Natural killer cell (primary cell): ENCODE measurements around the gene MAEA. TPM values are rescaled to one million over a fixed set of nuclear protein-coding genes. Genes with fewer than 3 reads are reported as not detected.

Experiments used
- ATAC-seq, 3 donors: fragments of 150-1000 bp in 2 of 3; fragments of 200-7000 bp in 1 of 3; cut with Tn5 transposase; 1 replicate in 1 of 3; 2 replicates in 2 of 3; pipeline ENCODE4 v1.10.0; 2021; ENCODE audit warnings: mild to moderate bottlenecking in 2 of 3, moderate library complexity in 2 of 3
- DNase-seq, 2 donors: peaks; one replicate each; pipeline versions ENCODE4 v3.0.0 to v3.0.0-alpha.2; 2013 to 2021; ENCODE audit warnings: mixed read lengths in 1 of 2
- H3K27ac ChIP-seq: one replicate; pipeline ENCODE4 v1.5.1; 2013; ENCODE audit warnings: mild to moderate bottlenecking, low read length
- H3K27me3 ChIP-seq: one replicate; pipeline ENCODE4 v1.6.1; 2013; ENCODE audit warnings: low read length; ENCODE audit not compliant: control insufficient read depth, insufficient read depth
- H3K36me3 ChIP-seq: one replicate; pipeline ENCODE4 v1.6.1; 2013; ENCODE audit warnings: low read length; ENCODE audit not compliant: control insufficient read depth, insufficient read depth
- H3K4me1 ChIP-seq: one replicate; pipeline ENCODE4 v1.6.1; 2013; ENCODE audit warnings: low read length; ENCODE audit not compliant: control insufficient read depth, insufficient read depth
- H3K4me3 ChIP-seq: one replicate; pipeline ENCODE4 v1.5.1; 2013; ENCODE audit warnings: low read length
- H3K9me3 ChIP-seq: one replicate; pipeline ENCODE4 v1.6.1; 2013; ENCODE audit warnings: low read length; ENCODE audit not compliant: control insufficient read depth, insufficient read depth
- H3K27ac Mint-ChIP-seq, 2 donors: one replicate each; pipeline ENCODE4 v1.8.0; 2022; ENCODE audit warnings: mild to moderate bottlenecking in 2 of 2, mixed read lengths in 2 of 2, moderate library complexity in 1 of 2
- H3K27me3 Mint-ChIP-seq, 2 donors: one replicate each; pipeline ENCODE4 v1.8.0; 2022; ENCODE audit warnings: low read depth in 2 of 2, mixed read lengths in 2 of 2
- H3K36me3 Mint-ChIP-seq: one replicate; pipeline ENCODE4 v1.8.0; 2022; ENCODE audit warnings: mixed read lengths
- H3K4me1 Mint-ChIP-seq, 2 donors: one replicate each; pipeline ENCODE4 v1.8.0; 2022; ENCODE audit warnings: mixed read lengths in 2 of 2
- H3K4me3 Mint-ChIP-seq: one replicate; pipeline ENCODE4 v1.8.0; 2022; ENCODE audit warnings: mild to moderate bottlenecking, moderate library complexity, mixed read lengths
- H3K9me3 Mint-ChIP-seq, 2 donors: one replicate each; pipeline ENCODE4 v1.8.0; 2022; ENCODE audit warnings: mixed read lengths in 2 of 2
- WGBS: methylation state at CpG from one replicate; pipeline ENCODE4 v1.1.7; 2013; ENCODE audit warnings: missing lambda C conversion rate; ENCODE audit not compliant: insufficient coverage; 5-methylcytosine and 5-hydroxymethylcytosine counted together
- intact Hi-C: fragments of 100-400 bp; cut with micrococcal nuclease; formaldehyde crosslinking; loops from one replicate; pipeline ENCODE4 v1.14.2; 2022
- total RNA-seq, 4 donors: library from RNA; stranded (reverse); fragments of 120-200 nt in 1 of 4; gene quantifications; one replicate each; pipeline versions ENCODE4 v1.2.3 to v1.2.4, GENCODE V29; 2013 to 2022
- TF ChIP-seq, protein P1 (sequence below): fragments of 200-600 bp; IDR thresholded peaks from one replicate; pipeline ENCODE4 v1.8.0; 2022; ENCODE audit warnings: antibody characterized with exemption

The MAEA gene
- total RNA-seq, 3 donors from 2014 or later (not counting 1 experiment from before 2014, with no cell fraction given): 63.5 to 89.2 (median 64.0) TPM

DNA sequence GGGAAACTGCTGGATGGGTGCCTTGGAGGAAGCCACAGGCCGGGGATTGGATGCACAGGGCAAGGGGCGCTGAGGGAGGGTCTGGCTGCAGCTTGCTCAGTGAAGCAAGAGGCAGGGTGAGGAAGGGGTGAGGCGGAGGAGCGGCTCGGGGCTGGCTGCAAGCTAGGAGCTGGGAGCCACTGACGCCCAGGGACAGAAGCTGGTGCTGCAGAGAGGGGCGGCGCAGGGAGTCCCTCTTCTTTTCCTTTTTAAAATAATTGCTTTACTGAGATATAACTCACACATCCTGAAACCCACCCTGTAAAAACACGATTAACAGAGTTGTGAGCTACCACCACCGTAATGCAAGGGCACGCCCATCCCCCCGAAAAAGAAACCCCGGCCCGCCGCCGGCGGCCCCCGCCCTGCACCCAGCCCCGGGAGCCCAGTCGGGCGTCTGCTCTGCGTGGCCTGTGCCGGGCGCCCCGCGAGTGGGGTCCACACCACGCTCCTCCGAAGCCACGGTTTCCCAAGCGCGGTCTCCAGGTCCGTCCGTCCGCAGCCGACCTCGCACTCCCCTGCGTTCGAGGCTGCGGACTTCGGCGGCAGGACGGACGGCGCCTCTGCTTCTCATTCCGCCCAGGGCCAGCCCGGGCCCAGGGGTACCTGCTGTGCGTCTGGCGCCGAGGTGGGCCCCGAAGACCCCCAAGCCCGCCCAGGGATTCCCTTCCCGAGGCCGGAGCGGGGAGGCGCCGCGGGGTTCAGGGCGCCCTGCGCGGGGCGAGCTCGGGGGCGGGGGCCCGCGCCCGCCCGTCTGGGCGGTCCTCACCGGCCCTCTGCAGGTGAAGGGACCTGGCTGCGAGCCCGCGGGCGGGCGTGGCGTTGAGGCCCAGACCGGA is 56.5 kb downstream of the MAEA start:
- Histone ChIP-seq H3K27me3 (no peaks in the 10 kb centered on the region), H3K27ac (peak overlapping the region; percentile 91), H3K4me1 (peaks cover 26% of the 10 kb centered on the region), H3K4me3 (peak overlapping the region; percentile 79), H3K9me3 (no peaks in the 10 kb centered on the region), H3K36me3 (peaks cover 9% of the 10 kb centered on the region)
- peak; percentile 15 to 23 (median 19) for ATAC-seq
- peak overlapping the region; percentile 81 to 91 for H3K27ac Mint-ChIP-seq
- under 1% methylated on average over 76 of the region's 76 CpGs for whole genome bisulfite sequencing
- no peaks in the 10 kb centered on the region for H3K9me3 Mint-ChIP-seq
- H3K36me3 Mint-ChIP-seq: no peaks in the 10 kb centered on the region
- peak; percentile 44 to 76 for DNase-seq
- peak overlapping the region; percentile 90 for H3K4me3 Mint-ChIP-seq
- TF ChIP-seq, protein P1, sequence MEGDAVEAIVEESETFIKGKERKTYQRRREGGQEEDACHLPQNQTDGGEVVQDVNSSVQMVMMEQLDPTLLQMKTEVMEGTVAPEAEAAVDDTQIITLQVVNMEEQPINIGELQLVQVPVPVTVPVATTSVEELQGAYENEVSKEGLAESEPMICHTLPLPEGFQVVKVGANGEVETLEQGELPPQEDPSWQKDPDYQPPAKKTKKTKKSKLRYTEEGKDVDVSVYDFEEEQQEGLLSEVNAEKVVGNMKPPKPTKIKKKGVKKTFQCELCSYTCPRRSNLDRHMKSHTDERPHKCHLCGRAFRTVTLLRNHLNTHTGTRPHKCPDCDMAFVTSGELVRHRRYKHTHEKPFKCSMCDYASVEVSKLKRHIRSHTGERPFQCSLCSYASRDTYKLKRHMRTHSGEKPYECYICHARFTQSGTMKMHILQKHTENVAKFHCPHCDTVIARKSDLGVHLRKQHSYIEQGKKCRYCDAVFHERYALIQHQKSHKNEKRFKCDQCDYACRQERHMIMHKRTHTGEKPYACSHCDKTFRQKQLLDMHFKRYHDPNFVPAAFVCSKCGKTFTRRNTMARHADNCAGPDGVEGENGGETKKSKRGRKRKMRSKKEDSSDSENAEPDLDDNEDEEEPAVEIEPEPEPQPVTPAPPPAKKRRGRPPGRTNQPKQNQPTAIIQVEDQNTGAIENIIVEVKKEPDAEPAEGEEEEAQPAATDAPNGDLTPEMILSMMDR: no peak
- peaks cover 34 to 35% of the 10 kb centered on the region in 2 donors for H3K4me1 Mint-ChIP-seq
- H3K27me3 Mint-ChIP-seq: no peaks in the 10 kb centered on the region
- intact Hi-C loops: loop anchor here (1.0 to 5.0 kb wide), 4 partner anchors 15 to 179 kb away; partner anchors contain the start of genes CTBP1 and MAEA

DNA sequence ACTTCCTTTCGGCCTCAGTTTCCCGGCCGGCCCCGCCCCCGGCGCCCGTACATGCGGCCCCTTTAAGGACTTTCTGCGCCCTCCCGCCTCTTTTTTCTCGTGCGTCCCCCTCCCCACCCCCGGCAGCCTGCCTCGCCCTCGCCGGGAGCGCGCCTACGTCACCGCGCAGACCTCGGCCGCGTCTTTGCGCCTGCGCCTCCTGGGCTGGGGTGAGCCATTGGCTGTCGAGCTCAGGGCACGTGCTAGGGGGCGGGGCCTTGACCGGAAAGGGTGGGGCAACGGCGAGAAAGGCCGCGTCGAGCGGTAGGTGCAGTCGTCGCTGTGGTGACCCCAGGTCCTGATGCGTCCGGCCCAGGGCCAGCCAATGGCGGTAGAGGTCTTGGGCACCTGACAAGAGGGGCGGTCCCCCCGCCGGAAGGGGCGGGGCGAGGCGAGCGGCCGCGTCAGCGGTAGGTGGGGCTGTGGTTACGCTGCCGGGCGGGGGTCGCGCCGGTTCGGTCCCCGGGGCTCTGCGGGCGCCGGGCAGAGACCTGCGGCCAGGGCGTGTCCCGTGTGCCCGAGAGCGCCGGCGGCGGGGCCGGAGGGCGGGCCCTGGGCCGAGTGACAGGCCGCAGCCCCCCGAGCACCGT is 57.2 kb downstream of the MAEA start, which contains the start of gene UVSSA:
UVSSA (plus strand) TSS at position 428 of the 629 bp plus-strand sequence. CDS start 884 bp downstream, outside the sequence.
- H3K27me3 ChIP-seq: no peaks in the 10 kb centered on the region
- H3K4me3 Mint-ChIP-seq: peak within 1 kb of the TSS; percentile 90
- intact Hi-C loops: loop anchor here (1.0 to 5.0 kb wide), 4 partner anchors 16 to 180 kb away; partner anchors contain the start of genes CTBP1 and MAEA
- WGBS: under 1% methylated on average over 76 of the region's 76 CpGs
- H3K27ac ChIP-seq: peak within 1 kb of the TSS; percentile 91
- H3K36me3 Mint-ChIP-seq: no peaks in the 10 kb centered on the region
- DNase-seq (peak; percentile 100), ATAC-seq (peak; percentile 90 to 98 (median 91))
- TF ChIP-seq, protein P1: no peak
- H3K9me3 Mint-ChIP-seq: no peaks in the 10 kb centered on the region
- peaks cover 31% of the 10 kb centered on the region for H3K4me1 ChIP-seq
- H3K9me3 ChIP-seq: no peaks in the 10 kb centered on the region
- no peaks in the 10 kb centered on the region for H3K27me3 Mint-ChIP-seq
- H3K27ac Mint-ChIP-seq: peak within 1 kb of the TSS; percentile 89 to 91
- H3K4me3 ChIP-seq: peak within 1 kb of the TSS; percentile 79
- peaks cover 40 to 41% of the 10 kb centered on the region in 2 donors for H3K4me1 Mint-ChIP-seq
- peaks cover 5% of the 10 kb centered on the region for H3K36me3 ChIP-seq

DNA sequence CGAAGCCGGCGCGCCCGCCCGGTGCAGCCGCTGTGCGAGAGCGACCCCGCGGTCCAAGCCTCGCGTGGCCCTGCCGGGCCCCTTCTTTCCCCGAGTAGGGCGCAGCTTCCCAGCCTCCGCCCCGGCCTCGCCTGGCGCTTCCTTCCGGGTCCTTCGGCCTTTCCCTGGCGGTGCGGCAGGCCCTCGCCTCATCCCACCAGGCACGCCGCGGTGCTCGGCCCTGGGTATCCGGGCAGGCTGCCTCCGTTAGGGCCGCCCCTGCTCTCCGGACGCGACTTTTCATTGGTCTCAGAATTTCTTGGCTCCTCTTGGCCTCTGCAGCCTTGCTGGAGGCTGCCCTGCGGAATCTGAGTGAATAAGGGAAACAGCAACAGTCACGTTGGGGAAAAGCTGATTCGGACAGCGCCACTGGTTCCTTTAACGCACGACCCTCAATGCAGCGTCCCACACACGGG is 57.7 kb downstream of the MAEA start:
- no peaks in the 10 kb centered on the region for H3K9me3 ChIP-seq
- H3K4me3 ChIP-seq: peak overlapping the region; percentile 49
- Mint-ChIP-seq H3K4me1 (peaks cover 41 to 42% of the 10 kb centered on the region in 2 donors), H3K4me3 (peak overlapping the region; percentile 89), H3K27me3 (no peaks in the 10 kb centered on the region), H3K36me3 (no peaks in the 10 kb centered on the region), H3K9me3 (no peaks in the 10 kb centered on the region), H3K27ac (peak overlapping the region; percentile 89 to 91)
- H3K4me1 ChIP-seq: peaks cover 34% of the 10 kb centered on the region
- intact Hi-C loops: loop anchor here (2.0 to 5.0 kb wide), 3 partner anchors 17 to 181 kb away; partner anchors contain the start of gene MAEA
- H3K36me3 ChIP-seq: peaks cover 5% of the 10 kb centered on the region
- WGBS: under 1% methylated on average over 43 of the region's 43 CpGs
- DNase-seq (peak; percentile 62 to 65), ATAC-seq (peak; percentile 16 to 26 (median 17))
- H3K27ac ChIP-seq: peak overlapping the region; percentile 87
- TF ChIP-seq, protein P1: no peak
- H3K27me3 ChIP-seq: no peaks in the 10 kb centered on the region
